GM21786 (cell line): Measurements from ENCODE around the gene DNAJC25.
"Not testable (repeated sequence)": the region's sequence is repeated elsewhere in the genome, so short reads cannot be mapped to it uniquely, and the experiment has no call there.

Experiments
- ATAC-seq: cut with Tn5 transposase; IDR thresholded peaks from one replicate; pipeline ENCODE4 v1.9.1; 2021; ENCODE audit not compliant: unreplicated experiment

The DNAJC25 gene

DNA sequence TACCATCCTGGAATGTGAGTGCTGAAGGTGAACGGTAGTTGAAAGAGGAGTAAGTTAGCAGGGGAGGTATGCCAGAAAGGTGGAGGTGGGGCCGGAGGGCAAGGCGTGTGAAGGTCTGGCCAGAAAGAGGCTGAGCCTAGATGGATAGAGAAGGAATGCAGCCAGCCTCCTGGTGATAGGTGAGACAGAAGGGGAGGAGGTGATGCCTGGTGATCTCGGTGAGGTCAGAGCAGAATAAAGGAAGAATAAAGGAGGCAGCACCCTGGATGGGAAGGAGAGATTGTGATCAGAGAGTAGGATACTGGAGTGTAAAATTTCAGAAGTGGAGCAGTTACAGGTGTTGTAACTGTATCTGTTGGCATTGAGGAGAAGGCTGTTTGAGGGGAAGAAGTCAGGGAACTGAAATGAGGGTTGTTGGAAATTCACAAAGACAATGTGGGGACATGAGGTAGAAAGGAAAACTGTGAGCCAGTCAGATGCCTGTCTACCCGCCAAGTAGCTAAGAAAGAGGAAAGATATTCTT, 32.2 kb downstream of the DNAJC25 start:
- ATAC-seq: no peak

DNA sequence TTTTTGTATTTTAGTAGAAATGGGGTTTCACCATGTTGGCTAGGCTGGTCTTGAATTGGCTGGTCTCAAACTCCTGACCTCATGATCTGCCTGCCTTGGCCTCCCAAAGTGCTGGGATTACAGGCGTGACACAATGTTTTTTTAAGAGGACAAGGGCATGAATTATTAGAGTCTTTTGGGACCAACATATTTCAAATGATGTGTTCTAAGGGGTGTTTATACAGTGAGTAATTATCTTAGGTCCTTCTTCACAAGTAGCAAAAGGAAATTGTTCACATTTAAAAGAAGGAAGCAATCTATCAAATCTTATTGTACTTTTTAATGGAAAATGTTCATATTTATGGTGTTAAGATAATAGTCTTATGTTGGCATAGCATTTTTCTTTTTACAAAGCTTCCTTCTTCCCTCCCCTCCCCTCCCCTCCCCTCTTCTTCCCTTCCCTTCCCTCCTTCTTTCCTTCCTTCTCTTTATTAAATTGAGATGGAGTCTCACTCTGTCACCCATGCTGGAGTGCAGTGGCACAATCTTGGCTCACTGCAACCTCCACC, 37.0 kb downstream of the DNAJC25 start:
- ATAC-seq: no peak

DNA sequence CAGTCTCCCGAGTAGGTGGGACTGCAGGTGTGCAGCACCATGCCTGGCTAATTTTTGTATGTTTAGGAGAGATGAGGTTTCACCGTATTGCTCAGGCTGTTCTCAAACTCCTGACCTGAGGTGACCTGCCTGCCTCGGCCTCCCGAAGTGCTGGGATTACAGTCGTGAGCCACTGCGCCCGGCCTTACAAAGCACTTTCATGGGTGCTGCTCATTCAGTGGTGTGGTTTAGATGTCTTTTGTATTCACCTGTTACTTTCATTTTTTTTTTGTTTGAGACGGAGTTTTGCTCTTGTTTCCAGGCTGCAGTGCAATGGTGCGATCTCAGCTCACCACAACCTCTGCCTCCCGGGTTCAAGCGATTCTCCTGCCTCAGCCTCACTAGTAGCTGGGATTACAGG, 37.5 kb downstream of the DNAJC25 start:
- not testable (repeated sequence) for ATAC-seq

DNA sequence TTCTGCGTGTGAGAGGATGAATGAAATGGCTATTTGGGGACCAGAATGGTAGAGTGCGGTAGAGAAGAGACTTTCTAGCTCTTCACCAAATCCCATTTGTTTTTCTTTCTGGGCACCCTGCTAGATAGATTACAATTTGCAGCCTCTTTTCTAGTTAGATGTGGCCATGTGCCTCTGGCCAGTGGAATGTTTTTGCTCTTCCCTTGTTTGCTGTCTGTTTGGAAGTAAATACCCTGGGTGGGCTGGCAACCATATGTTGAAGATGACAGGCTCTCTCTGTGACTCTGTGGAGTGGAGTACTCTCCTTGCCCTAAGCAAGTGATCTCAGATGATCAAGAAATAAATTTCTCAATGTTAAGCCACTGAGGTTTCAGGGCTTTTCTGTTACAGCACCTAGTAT, 43.2 kb downstream of the DNAJC25 start:
- no peak for ATAC-seq

DNA sequence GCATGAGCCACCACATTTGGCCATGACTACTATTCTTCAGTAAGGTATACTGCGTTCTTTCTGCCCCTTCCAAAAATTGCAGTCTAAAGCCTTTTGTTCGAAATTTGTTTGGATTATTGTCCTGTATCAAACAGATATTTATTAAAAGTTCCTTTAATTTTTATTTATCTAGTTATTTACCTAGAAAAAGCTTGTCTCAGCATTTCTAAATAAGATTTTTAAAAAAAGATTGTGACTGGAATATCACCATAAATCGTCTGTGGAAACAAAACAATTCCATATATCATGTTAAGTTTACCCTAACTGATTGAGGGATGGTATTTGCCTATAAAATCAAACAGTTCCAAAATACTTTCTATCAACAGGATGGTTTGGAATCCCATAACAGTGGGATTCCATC, 45.0 kb downstream of the DNAJC25 start:
- no peak for ATAC-seq

DNA sequence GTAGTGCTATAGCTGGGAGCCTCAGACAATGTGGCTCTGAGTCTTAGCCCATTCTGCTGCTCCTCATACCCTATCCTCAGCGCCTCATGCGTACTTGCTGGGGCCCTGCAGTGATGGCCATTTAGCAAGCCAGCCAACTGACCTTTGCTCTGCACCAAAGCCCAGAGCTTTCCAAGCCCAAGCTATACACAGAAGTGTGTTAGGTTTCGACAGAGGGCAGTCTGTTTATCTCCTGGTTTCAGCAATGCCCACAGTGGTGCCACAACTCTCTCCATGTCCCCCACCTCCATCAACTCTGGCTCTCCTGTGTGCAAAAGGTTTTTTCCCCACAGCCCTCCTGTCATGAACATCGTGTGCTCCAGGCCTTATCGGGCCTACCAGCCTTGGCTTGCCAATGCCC, 47.2 kb downstream of the DNAJC25 start:
- no peak for ATAC-seq

DNA sequence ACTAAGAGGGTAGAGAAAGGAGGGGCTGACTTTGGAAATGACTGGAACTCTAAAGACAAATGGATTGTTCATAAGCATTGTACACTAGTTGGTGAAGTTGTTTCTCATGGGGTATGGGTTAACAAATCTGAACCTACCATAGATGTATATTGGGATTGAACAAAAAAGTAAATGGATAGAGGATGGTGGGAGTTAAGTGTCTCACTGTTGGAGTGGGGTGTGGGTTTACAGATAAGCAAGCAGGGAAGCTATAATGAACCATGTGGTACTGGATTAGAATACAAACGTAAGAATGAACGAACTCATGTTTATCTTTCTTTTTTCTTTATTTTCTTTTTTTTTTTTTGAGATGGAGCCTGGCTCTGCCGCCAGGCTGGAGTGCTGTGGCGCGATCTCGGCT, 48.1 kb downstream of the DNAJC25 start:
- no peak for ATAC-seq

DNA sequence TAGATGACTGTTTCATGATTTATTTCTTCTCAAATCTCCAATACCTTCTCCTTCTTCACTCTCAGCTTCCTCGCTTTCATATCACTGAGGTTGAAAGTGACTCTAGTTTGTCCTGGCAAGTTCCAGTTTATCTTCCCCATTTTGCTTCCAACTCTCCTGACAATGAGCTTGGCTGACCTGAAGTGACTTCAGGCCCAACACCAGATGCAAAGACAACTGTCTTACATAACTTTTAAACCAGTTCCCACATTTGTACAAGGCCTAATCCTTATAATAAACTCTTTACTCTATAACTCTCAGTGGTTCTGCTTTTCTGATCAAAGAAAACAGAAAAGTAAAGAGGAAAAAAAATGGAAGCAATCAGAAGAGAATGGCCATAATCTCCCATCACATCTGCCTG, 52.3 kb downstream of the DNAJC25 start:
- ATAC-seq: no peak

DNA sequence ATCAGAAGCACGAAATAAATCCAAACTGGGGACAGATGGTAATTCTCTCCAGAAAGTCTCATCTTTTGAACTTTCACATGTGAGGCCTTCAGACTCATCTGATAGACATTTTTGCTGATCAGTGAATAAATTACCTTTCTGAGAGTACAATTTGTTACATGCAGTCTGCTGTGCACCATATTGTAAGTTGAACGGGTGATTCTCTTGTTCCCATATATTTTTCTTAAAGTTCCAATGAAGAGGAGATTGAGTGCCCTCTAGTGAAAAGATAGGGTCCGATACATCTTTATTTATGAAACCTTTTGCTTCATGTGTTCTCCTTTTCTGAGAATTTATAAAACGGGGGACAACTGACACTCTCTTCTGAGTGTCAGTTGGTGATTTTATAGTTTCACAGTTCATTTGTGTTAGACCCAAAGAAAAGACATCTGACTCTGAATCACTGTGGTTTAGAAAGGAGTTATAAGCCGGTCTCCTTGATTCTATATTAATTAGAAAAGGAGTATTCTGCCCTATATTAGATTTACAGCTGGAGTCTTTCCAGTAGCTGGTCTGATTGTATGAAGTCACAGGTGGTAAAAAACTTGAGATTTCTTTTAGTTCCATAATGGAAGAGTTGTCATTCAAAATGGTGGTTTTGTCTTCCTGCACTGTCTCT, 60.7 kb downstream of the DNAJC25 start:
- no peak for ATAC-seq

DNA sequence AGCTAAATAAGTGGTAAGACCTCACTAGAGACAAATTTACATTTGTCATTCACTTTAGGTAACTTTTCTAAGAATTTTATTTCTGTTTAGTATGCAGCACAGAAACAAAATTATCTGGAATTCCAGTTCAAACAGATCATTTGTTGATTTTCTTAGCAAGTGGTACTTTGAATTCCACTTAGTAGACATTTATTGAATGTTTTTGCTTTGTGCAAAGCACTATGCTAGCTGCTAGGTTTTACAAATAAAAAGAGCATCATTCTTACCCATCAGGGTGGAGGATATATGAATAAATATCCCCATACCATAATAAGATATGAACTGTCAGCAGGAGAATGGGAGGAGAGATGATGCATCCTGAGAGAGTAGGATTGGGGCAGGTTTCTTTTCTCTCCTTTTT, 65.7 kb downstream of the DNAJC25 start:
- ATAC-seq: no peak

DNA sequence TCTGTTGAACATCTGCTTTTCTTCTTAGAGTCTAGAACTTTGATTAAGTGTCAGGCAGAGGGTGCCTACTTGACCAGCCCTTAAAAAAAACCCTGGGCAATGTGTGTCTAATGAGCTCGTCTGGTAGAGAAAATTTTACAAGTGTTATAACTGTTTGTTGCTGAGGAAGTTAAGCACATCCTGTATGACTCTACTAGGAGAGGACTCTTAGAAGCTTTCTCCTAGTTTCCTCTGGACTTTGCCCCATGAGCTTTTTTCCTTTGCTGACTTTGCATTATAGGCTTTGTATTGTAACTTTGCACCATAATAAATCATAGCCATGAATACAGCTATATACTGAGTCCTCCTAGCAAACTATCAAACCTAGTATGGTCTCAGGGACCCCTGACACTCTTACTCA, 69.6 kb downstream of the DNAJC25 start:
- no peak for ATAC-seq
